ENCODE results near the gene ATG7. TPM values are rescaled to one million over a fixed set of nuclear protein-coding genes. Genes with fewer than 3 reads are reported as not detected.

Gene ATG7
- total RNA-seq, 2 donors from 2014 or later = 34.0 to 36.9 TPM

- Mint-ChIP-seq H3K4me3 (no peak overlapping the region), H3K36me3 (ENCODE audit: low read depth) (peaks cover 4% of the 10 kb centered on the region), H3K27ac (no peak overlapping the region), H3K4me1 (no peaks in the 10 kb centered on the region), H3K27me3 (no peaks in the 10 kb centered on the region)
- ATAC-seq (no peak), DNase-seq (no peak)
- H3K9me3 ChIP-seq (ENCODE audit: control insufficient read depth, low read length, poor library complexity, severe bottlenecking) = no peaks in the 10 kb centered on the region
These were observed 91.5 kb downstream of the ATG7 start for GRCh38 chr3:11363715-11364114.

GRCh38 chr3:11364181-11364580 is 92.0 kb downstream of the ATG7 start:
- no peaks in the 10 kb centered on the region for H3K9me3 ChIP-seq (ENCODE audit: control insufficient read depth, low read length, poor library complexity, severe bottlenecking)
- Mint-ChIP-seq H3K27ac (peak overlapping the region; percentile 67), H3K36me3 (ENCODE audit: low read depth) (peaks cover 2% of the 10 kb centered on the region), H3K4me1 (no peaks in the 10 kb centered on the region), H3K27me3 (no peaks in the 10 kb centered on the region), H3K4me3 (no peak overlapping the region)
- DNase-seq (no peak), ATAC-seq (no peak)

- Mint-ChIP-seq H3K36me3 (ENCODE audit: low read depth) (peaks cover 6% of the 10 kb centered on the region), H3K27me3 (no peaks in the 10 kb centered on the region), H3K27ac (no peak overlapping the region), H3K4me3 (no peak overlapping the region), H3K4me1 (no peaks in the 10 kb centered on the region)
- ATAC-seq (no peak), DNase-seq (no peak)
- no peaks in the 10 kb centered on the region for H3K9me3 ChIP-seq (ENCODE audit: control insufficient read depth, low read length, poor library complexity, severe bottlenecking)
These were observed 95.0 kb downstream of the ATG7 start for GRCh38 chr3:11367143-11367693.

- H3K9me3 ChIP-seq (ENCODE audit: control insufficient read depth, low read length, poor library complexity, severe bottlenecking) = no peaks in the 10 kb centered on the region
- peaks cover 4% of the 10 kb centered on the region for H3K36me3 Mint-ChIP-seq (ENCODE audit: low read depth)
- no peak overlapping the region for H3K4me3 Mint-ChIP-seq
- ATAC-seq (no peak), DNase-seq (no peak)
- H3K27ac Mint-ChIP-seq = no peak overlapping the region
- H3K4me1 Mint-ChIP-seq = no peaks in the 10 kb centered on the region
- no peaks in the 10 kb centered on the region for H3K27me3 Mint-ChIP-seq
These were observed 98.0 kb downstream of the ATG7 start for GRCh38 chr3:11370191-11370590.

- peaks cover 2% of the 10 kb centered on the region for H3K4me1 Mint-ChIP-seq
- no peaks in the 10 kb centered on the region for H3K9me3 ChIP-seq (ENCODE audit: control insufficient read depth, low read length, poor library complexity, severe bottlenecking)
- ATAC-seq (no peak), DNase-seq (no peak)
- H3K27me3 Mint-ChIP-seq = no peaks in the 10 kb centered on the region
- H3K36me3 Mint-ChIP-seq (ENCODE audit: low read depth) = peaks cover 5% of the 10 kb centered on the region
- H3K27ac Mint-ChIP-seq = no peak overlapping the region
- H3K4me3 Mint-ChIP-seq = no peak overlapping the region
These were observed 98.8 kb downstream of the ATG7 start for GRCh38 chr3:11370966-11371365.

GRCh38 chr3:11371747-11372146 is 99.5 kb downstream of the ATG7 start:
- H3K27me3 Mint-ChIP-seq = no peaks in the 10 kb centered on the region
- DNase-seq (no peak), ATAC-seq (no peak)
- H3K9me3 ChIP-seq (ENCODE audit: control insufficient read depth, low read length, poor library complexity, severe bottlenecking) = no peaks in the 10 kb centered on the region
- no peak overlapping the region for H3K27ac Mint-ChIP-seq
- H3K4me3 Mint-ChIP-seq = no peak overlapping the region
- H3K4me1 Mint-ChIP-seq = peaks cover 2% of the 10 kb centered on the region
- H3K36me3 Mint-ChIP-seq (ENCODE audit: low read depth) = peaks cover 8% of the 10 kb centered on the region

GRCh38 chr3:11373235-11373634 is 101.0 kb downstream of the ATG7 start:
- no peaks in the 10 kb centered on the region for H3K9me3 ChIP-seq (ENCODE audit: control insufficient read depth, low read length, poor library complexity, severe bottlenecking)
- Mint-ChIP-seq H3K4me1 (peaks cover 2% of the 10 kb centered on the region), H3K27me3 (no peaks in the 10 kb centered on the region), H3K4me3 (no peak overlapping the region), H3K27ac (no peak overlapping the region), H3K36me3 (ENCODE audit: low read depth) (peaks cover 12% of the 10 kb centered on the region)
- ATAC-seq (no peak), DNase-seq (no peak)

- H3K36me3 Mint-ChIP-seq (ENCODE audit: low read depth) = peaks cover 12% of the 10 kb centered on the region
- DNase-seq = no peak
- ATAC-seq = no peak
- H3K9me3 ChIP-seq (ENCODE audit: control insufficient read depth, low read length, poor library complexity, severe bottlenecking) = no peaks in the 10 kb centered on the region
- no peak overlapping the region for H3K4me3 Mint-ChIP-seq
- no peak overlapping the region for H3K27ac Mint-ChIP-seq
- no peaks in the 10 kb centered on the region for H3K27me3 Mint-ChIP-seq
- peaks cover 2% of the 10 kb centered on the region for H3K4me1 Mint-ChIP-seq
These were observed 101.5 kb downstream of the ATG7 start for GRCh38 chr3:11373654-11374053.

- DNase-seq (no peak), ATAC-seq (no peak)
- H3K36me3 Mint-ChIP-seq (ENCODE audit: low read depth) = peaks cover 12% of the 10 kb centered on the region
- no peak overlapping the region for H3K4me3 Mint-ChIP-seq
- H3K27me3 Mint-ChIP-seq = no peaks in the 10 kb centered on the region
- peaks cover 2% of the 10 kb centered on the region for H3K4me1 Mint-ChIP-seq
- no peaks in the 10 kb centered on the region for H3K9me3 ChIP-seq (ENCODE audit: control insufficient read depth, low read length, poor library complexity, severe bottlenecking)
- no peak overlapping the region for H3K27ac Mint-ChIP-seq
These were observed 103.3 kb downstream of the ATG7 start for GRCh38 chr3:11375333-11376088.

GRCh38 chr3:11377719-11378118 is 105.5 kb downstream of the ATG7 start:
- Mint-ChIP-seq H3K4me1 (peaks cover 3% of the 10 kb centered on the region), H3K4me3 (no peak overlapping the region), H3K27ac (peak overlapping the region; percentile 77), H3K36me3 (ENCODE audit: low read depth) (peaks cover 9% of the 10 kb centered on the region), H3K27me3 (no peaks in the 10 kb centered on the region)
- ATAC-seq = no peak
- DNase-seq = no peak
- no peaks in the 10 kb centered on the region for H3K9me3 ChIP-seq (ENCODE audit: control insufficient read depth, low read length, poor library complexity, severe bottlenecking)

GRCh38 chr3:11379238-11379823 is 107.1 kb downstream of the ATG7 start:
- H3K4me1 Mint-ChIP-seq = peaks cover 4% of the 10 kb centered on the region
- DNase-seq = no peak

GRCh38 chr3:11379824-11380701 is 107.9 kb downstream of the ATG7 start:
- H3K27ac Mint-ChIP-seq = no peak overlapping the region
- H3K9me3 ChIP-seq (ENCODE audit: control insufficient read depth, low read length, poor library complexity, severe bottlenecking) = no peaks in the 10 kb centered on the region

More at GRCh38 chr3:11379238-11379823, 107.1 kb downstream of the ATG7 start:
- H3K36me3 Mint-ChIP-seq (ENCODE audit: low read depth) = peaks cover 13% of the 10 kb centered on the region
- no peak overlapping the region for H3K27ac Mint-ChIP-seq
- peak; percentile 45 for ATAC-seq
- no peak overlapping the region for H3K4me3 Mint-ChIP-seq
- H3K9me3 ChIP-seq (ENCODE audit: control insufficient read depth, low read length, poor library complexity, severe bottlenecking) = no peaks in the 10 kb centered on the region
- H3K27me3 Mint-ChIP-seq = no peaks in the 10 kb centered on the region

GRCh38 chr3:11381141-11381540 is 108.9 kb downstream of the ATG7 start:
- Mint-ChIP-seq H3K4me3 (no peak overlapping the region), H3K36me3 (ENCODE audit: low read depth) (peaks cover 11% of the 10 kb centered on the region)
- no peak for ATAC-seq

More at GRCh38 chr3:11379824-11380701, 107.9 kb downstream of the ATG7 start:
- DNase-seq (no peak), ATAC-seq (no peak)
- Mint-ChIP-seq H3K36me3 (ENCODE audit: low read depth) (peaks cover 13% of the 10 kb centered on the region), H3K4me1 (peaks cover 4% of the 10 kb centered on the region), H3K4me3 (no peak overlapping the region), H3K27me3 (no peaks in the 10 kb centered on the region)

More at GRCh38 chr3:11381141-11381540, 108.9 kb downstream of the ATG7 start:
- no peak for DNase-seq
- H3K4me1 Mint-ChIP-seq = peaks cover 2% of the 10 kb centered on the region
- no peaks in the 10 kb centered on the region for H3K9me3 ChIP-seq (ENCODE audit: control insufficient read depth, low read length, poor library complexity, severe bottlenecking)
- H3K27ac Mint-ChIP-seq = no peak overlapping the region
- no peaks in the 10 kb centered on the region for H3K27me3 Mint-ChIP-seq
